Endothelial cell of umbilical vein (primary cell): ENCODE results near the gene COL17A1. TPM values are rescaled to one million over a fixed set of nuclear protein-coding genes. Genes with fewer than 3 reads are reported as not detected.

Source experiments
- BruUV-seq: library from RNA; stranded (reverse); fragments of 400-500 nt; replicated peaks from 2 replicates; lab custom pipeline; 2021; lab: Mats Ljungman, UMichigan
- CTCF ChIA-PET: fragments of 300-600, 350-600 bp; sonication (Branson Sonifier 250); formaldehyde crosslinking; loops from one replicate; lab custom pipeline; 2021; ENCODE audit warnings: antibody characterized with exemption, inconsistent platforms; lab: Charles Lee
- POLR2A ChIA-PET: fragments of 300-600, 350-600 bp; sonication (Branson Sonifier 250); formaldehyde crosslinking; loops from one replicate; lab custom pipeline; 2021; ENCODE audit warnings: antibody characterized with exemption, inconsistent platforms; lab: Charles Lee
- DNase-seq: peaks from one replicate; pipeline ENCODE4 v3.0.0-alpha.2; 2011; ENCODE audit warnings: low read depth, low spot score
- FAIRE-seq: peaks from 2 replicates; lab custom pipeline; 2011; peaks lifted over from hg19 to GRCh38; lab: Jason Lieb, UNC
- H2AFZ ChIP-seq: 2 replicates; pipeline ENCODE4 v1.6.0; 2012; ENCODE audit warnings: low read depth, low read length, control low read depth, inconsistent platforms
- H3K27ac ChIP-seq: 2 replicates; pipeline ENCODE4 v1.5.1; 2011; ENCODE audit warnings: low read depth, mild to moderate bottlenecking, control low read depth, low read length, moderate library complexity; ENCODE audit not compliant: insufficient read depth
- H3K27me3 ChIP-seq, 2 experiments: 2 replicates each; pipeline versions ENCODE4 v1.6.0 to v1.6.1; 2011; ENCODE audit warnings: low read length in 2 of 2, mixed read lengths in 1 of 2; ENCODE audit not compliant: control insufficient read depth in 2 of 2, insufficient read depth in 2 of 2
- H3K36me3 ChIP-seq, 2 experiments: 2 replicates in 1 of 2; 3 replicates in 1 of 2; pipeline ENCODE4 v1.5.1; 2011; ENCODE audit warnings: low read length in 2 of 2, mild to moderate bottlenecking in 1 of 2, moderate library complexity in 1 of 2; ENCODE audit not compliant: control insufficient read depth in 2 of 2, insufficient read depth in 2 of 2; ENCODE audit errors: extremely low read depth in 1 of 2
- H3K4me1 ChIP-seq: 3 replicates; pipeline ENCODE4 v1.5.1; 2011; ENCODE audit warnings: mild to moderate bottlenecking, low read length; ENCODE audit not compliant: control insufficient read depth, insufficient read depth; ENCODE audit errors: extremely low read depth
- H3K4me2 ChIP-seq: 2 replicates; pipeline ENCODE4 v1.6.1; 2011; ENCODE audit warnings: low read length, control low read depth, mixed read lengths; ENCODE audit not compliant: insufficient read depth
- H3K4me3 ChIP-seq, 3 experiments: fragments of 200-600 bp in 1 of 3; sonication (generic), shearing (Covaris generic) in 1 of 3; replicated peaks in 1 of 3; 2 replicates each; pipeline ENCODE4 v1.5.1; 2011 to 2016; ENCODE audit warnings: control low read depth in 3 of 3, low read length in 3 of 3, mild to moderate bottlenecking in 2 of 3, inconsistent platforms in 1 of 3, low read depth in 1 of 3, moderate library complexity in 1 of 3; ENCODE audit not compliant: insufficient read depth in 1 of 3
- H3K79me2 ChIP-seq: 2 replicates; pipeline ENCODE4 v1.6.0; 2012; ENCODE audit warnings: low read length, inconsistent platforms; ENCODE audit not compliant: control insufficient read depth, insufficient read depth
- H3K9ac ChIP-seq: replicated peaks from 2 replicates; pipeline ENCODE3; 2011; ENCODE audit warnings: low read length, control low read depth; ENCODE audit not compliant: insufficient read depth; ENCODE audit errors: extremely low read depth
- H3K9me1 ChIP-seq: replicated peaks from 3 replicates; pipeline ENCODE4 v1.6.0; 2011; ENCODE audit warnings: mild to moderate bottlenecking, low read length; ENCODE audit not compliant: control insufficient read depth, insufficient read depth; ENCODE audit errors: extremely low read depth
- H3K9me3 ChIP-seq: replicated peaks from 2 replicates; pipeline ENCODE4 v1.5.1; 2012; ENCODE audit warnings: low read length, inconsistent platforms; ENCODE audit not compliant: control insufficient read depth, insufficient read depth
- H4K20me1 ChIP-seq: replicated peaks from 2 replicates; pipeline ENCODE3; 2011; ENCODE audit warnings: mild to moderate bottlenecking, low read length; ENCODE audit not compliant: control insufficient read depth, insufficient read depth; ENCODE audit errors: extremely low read depth
- CTCF ChIP-seq, 2 donors: IDR thresholded peaks; 1 replicate in 1 of 2; 2 replicates in 1 of 2; pipeline ENCODE4 v1.5.1; 2011; ENCODE audit warnings: low read length in 2 of 2, mild to moderate bottlenecking in 2 of 2, moderate library complexity in 2 of 2, control low read depth in 1 of 2, inconsistent platforms in 1 of 2, low read depth in 1 of 2; ENCODE audit not compliant: insufficient read depth in 1 of 2; ENCODE audit errors: extremely low read depth in 1 of 2
- EZH2 ChIP-seq: IDR thresholded peaks from 2 replicates; pipeline ENCODE4 v1.6.1; 2012; ENCODE audit warnings: borderline replicate concordance, low read depth, mild to moderate bottlenecking, moderate library complexity, low read length, inconsistent platforms; ENCODE audit not compliant: severe bottlenecking
- FOS ChIP-seq: IDR thresholded peaks from 2 replicates; pipeline ENCODE4 v1.6.1; 2011; ENCODE audit warnings: mild to moderate bottlenecking, low read length, moderate library complexity, borderline replicate concordance; ENCODE audit not compliant: insufficient read depth
- GATA2 ChIP-seq: IDR thresholded peaks from 2 replicates; pipeline ENCODE4 v1.7.0; 2011; ENCODE audit warnings: low read depth, mild to moderate bottlenecking, moderate library complexity, mixed read lengths, low read length; ENCODE audit not compliant: insufficient read length, insufficient read depth
- MAX ChIP-seq: IDR thresholded peaks from 2 replicates; pipeline ENCODE4 v1.6.1; 2011; ENCODE audit not compliant: insufficient read depth, insufficient read length
- MYC ChIP-seq: IDR thresholded peaks from one replicate; pipeline ENCODE4 v1.6.1; 2011; ENCODE audit warnings: mild to moderate bottlenecking, low read depth, low read length
- dilution Hi-C: fragments of 300-500 bp; cut with MboI; formaldehyde crosslinking; loops from one replicate; pipeline ENCODE4 v1.15.0; 2019; ENCODE audit warnings: low sequenced_read_pairs; ENCODE audit not compliant: extremely low pct_ligation_motif_present
- intact Hi-C: fragments of 100-400 bp; cut with micrococcal nuclease; formaldehyde crosslinking; loops from one replicate; pipeline ENCODE4 v1.10.0; 2022
- polyA plus RNA-seq, 4 experiments: library from polyadenylated mRNA; depleted of rRNA in 3 of 4; stranded (reverse) in 3 of 4; unstranded in 1 of 4; fragments of >200 nt; gene quantifications; 2 replicates each; pipeline versions ENCODE4 v1.2.1 to v1.2.3, GENCODE V29; 2011 to 2012; ENCODE audit warnings: missing spikeins in 1 of 4
- total RNA-seq: library from RNA; stranded (reverse); gene quantifications from 2 replicates; pipeline ENCODE4 v1.2.3, GENCODE V29; 2021

The COL17A1 gene
- total and polyA plus RNA-seq, 2 donors (not counting 3 experiments of a cell fraction or from before 2014, with no cell fraction given) = 0.57 to 1.3 TPM

GRCh38 chr10:104072786-104073185 lies 12.9 kb downstream of the COL17A1 start:
- no peak for FAIRE-seq
- Histone ChIP-seq H3K79me2 (no peaks in the 10 kb centered on the region), H3K27ac (no peak overlapping the region), H3K4me1 (peaks cover 17% of the 10 kb centered on the region), H3K36me3 (no peaks in the 10 kb centered on the region), H3K4me3 (no peak overlapping the region), H3K9me3 (no peaks in the 10 kb centered on the region), H3K9me1 (no peaks in the 10 kb centered on the region), H3K4me2 (no peak overlapping the region), H3K27me3 (no peaks in the 10 kb centered on the region), H2AFZ (no peak overlapping the region), H4K20me1 (no peaks in the 10 kb centered on the region), H3K9ac (no peak overlapping the region)
- no peak for TF ChIP-seq GATA2
- no peak for DNase-seq
- ChIA-PET POLR2A (no interaction called here), CTCF (interaction anchor here (1.3 to 2.8 kb wide), 2 partner anchors 9 to 37 kb away, joined by 4 to 12 read pairs; no protein-coding TSS in a partner anchor)
- no TSS peak for BruUV-seq
- dilution Hi-C loops (no loop called here), intact Hi-C loops (no loop called here)

- ChIA-PET POLR2A (no interaction called here), CTCF (interaction anchor here (1.2 kb wide), 1 partner anchor 52 kb away, joined by 3 read pairs; the partner anchor contains the start of gene SFR1)
- no peak overlapping the region for H2AFZ ChIP-seq
- BruUV-seq = no TSS peak
- dilution Hi-C loops = no loop called here
- no peak overlapping the region for H3K4me3 ChIP-seq
- no peaks in the 10 kb centered on the region for H3K27me3 ChIP-seq
- no peaks in the 10 kb centered on the region for H3K4me1 ChIP-seq
- no peak overlapping the region for H3K4me2 ChIP-seq
- no peaks in the 10 kb centered on the region for H3K36me3 ChIP-seq
- H3K9me1 ChIP-seq = no peaks in the 10 kb centered on the region
- no peak for TF ChIP-seq FOS
- TF ChIP-seq CTCF (IDR thresholded peaks at IDR 0.05; ENCODE audit: extremely low read depth in 1 of 2, insufficient read depth in 1 of 2, low read depth in 1 of 2, low read length in 2 of 2) = no peak
- no peak for TF ChIP-seq EZH2
- no peak for TF ChIP-seq MYC
- no peak for TF ChIP-seq GATA2
- no peak for TF ChIP-seq MAX
- no peaks in the 10 kb centered on the region for H4K20me1 ChIP-seq
- no peak overlapping the region for H3K9ac ChIP-seq
- H3K79me2 ChIP-seq = no peaks in the 10 kb centered on the region
- no peaks in the 10 kb centered on the region for H3K9me3 ChIP-seq
- intact Hi-C loops = no loop called here
- DNase-seq = no peak
- no peak for FAIRE-seq
- no peak overlapping the region for H3K27ac ChIP-seq
Observed at GRCh38 chr10:104069613-104070012, 16.1 kb downstream of the COL17A1 start.
